GM12864 (cell line): ENCODE measurements around the gene SPATS2.

Experiments
- DNase-seq: peaks from one replicate; pipeline ENCODE4 v3.0.0-alpha.2; 2011; ENCODE audit warnings: low read depth
- H3K4me3 ChIP-seq: 2 replicates; pipeline ENCODE4 v1.5.1; 2011; ENCODE audit warnings: mild to moderate bottlenecking, low read depth, low read length, control low read depth
- CTCF ChIP-seq: IDR thresholded peaks from 2 replicates; pipeline ENCODE4 v1.5.1; 2011; ENCODE audit warnings: low read depth, mild to moderate bottlenecking, moderate library complexity, low read length, control low read depth, inconsistent platforms; ENCODE audit errors: missing control alignments

The SPATS2 gene

DNA sequence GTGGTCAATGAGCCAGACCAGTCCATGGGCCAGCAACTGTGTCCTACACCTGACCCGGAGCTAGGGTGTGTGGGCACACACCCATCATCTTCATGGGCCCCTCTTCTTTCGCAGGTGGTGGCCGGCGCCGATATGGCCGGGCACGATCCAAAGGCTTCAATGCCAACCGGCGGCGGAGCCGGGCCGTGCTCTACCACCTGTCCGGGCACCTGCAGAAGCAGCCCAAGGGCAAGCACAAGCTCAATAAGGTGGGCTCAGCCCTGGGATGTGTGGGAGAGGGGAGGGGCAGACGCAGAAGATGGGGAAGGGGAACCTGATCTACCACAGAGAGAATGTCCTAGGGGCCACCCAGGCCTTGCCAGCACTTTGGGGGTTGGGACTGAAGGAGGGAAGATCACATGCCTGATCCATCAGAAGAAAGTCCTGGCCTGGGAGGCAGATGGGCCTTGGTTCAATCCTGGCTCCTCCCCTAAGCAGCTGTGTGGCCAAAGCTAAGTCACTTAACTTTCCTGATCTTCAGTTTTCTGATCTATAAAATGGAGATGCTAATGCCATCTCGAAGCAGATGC, 175.4 kb downstream of the SPATS2 start:
- no peak for TF ChIP-seq CTCF
- H3K4me3 ChIP-seq = no peak overlapping the region
- DNase-seq = no peak

DNA sequence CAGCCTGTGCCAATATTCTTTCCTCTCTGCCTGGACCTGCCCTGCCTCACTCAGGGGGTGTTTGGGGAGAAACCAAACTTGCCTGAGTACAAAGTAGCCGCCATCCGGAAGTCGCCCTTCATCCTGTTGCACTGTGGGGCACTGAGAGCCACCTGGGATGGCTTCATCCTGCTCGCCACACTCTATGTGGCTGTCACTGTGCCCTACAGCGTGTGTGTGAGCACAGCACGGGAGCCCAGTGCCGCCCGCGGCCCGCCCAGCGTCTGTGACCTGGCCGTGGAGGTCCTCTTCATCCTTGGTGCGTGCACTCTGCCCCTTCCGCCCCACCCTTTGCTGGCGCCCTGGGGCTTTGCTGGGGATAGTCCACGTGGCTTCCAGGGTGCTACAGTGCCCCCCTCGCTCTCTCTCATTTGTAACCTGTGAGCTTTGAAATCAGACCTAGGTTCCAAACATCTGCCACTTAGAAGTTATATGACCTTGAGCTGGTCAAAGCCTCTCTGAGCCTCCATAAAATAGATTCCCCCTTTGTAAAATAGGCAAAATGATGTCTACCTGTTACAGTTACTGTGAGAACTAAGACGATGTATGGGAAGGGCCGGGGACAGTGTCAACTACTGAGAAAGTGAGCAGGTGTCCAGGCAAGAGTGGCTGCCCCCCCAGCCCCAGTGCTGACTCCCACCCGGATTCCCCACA, 176.1 kb downstream of the SPATS2 start:
- DNase-seq = no peak
- no peak for TF ChIP-seq CTCF
- H3K4me3 ChIP-seq = no peak overlapping the region

DNA sequence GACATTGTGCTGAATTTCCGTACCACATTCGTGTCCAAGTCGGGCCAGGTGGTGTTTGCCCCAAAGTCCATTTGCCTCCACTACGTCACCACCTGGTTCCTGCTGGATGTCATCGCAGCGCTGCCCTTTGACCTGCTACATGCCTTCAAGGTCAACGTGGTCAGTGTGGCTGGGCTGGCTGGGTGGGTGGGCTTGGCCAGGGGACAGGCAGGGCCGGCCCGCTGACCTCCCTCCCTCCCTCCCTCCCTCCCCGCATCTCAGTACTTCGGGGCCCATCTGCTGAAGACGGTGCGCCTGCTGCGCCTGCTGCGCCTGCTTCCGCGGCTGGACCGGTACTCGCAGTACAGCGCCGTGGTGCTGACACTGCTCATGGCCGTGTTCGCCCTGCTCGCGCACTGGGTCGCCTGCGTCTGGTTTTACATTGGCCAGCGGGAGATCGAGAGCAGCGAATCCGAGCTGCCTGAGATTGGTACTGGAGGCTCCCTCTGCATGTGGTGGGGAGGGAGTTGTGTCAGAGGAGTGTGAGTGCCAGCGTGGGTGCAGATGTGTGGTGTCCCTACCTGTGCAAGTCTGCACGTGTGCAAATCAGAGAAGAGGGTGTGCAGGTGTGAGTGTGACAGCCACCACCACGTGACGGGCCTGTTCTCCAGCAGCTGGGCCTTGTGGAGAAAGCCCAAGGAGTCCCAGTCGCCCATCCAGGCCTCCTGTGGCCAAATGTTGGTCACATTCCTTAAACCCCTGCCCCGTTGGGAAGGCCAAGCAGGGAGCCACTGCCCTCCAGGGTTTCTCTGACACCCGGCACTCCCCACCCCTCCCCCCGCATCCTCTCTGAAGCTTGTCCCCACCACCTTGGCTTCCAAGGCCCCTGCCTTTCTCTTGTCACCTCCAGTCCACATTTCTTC, 176.9 kb downstream of the SPATS2 start:
- H3K4me3 ChIP-seq = no peak overlapping the region
- no peak for TF ChIP-seq CTCF
- DNase-seq = no peak

GRCh38 chr12:49545815-49546214, 178.6 kb downstream of the SPATS2 start:
- H3K4me3 ChIP-seq = no peak overlapping the region
- no peak for TF ChIP-seq CTCF
- DNase-seq = no peak

DNA sequence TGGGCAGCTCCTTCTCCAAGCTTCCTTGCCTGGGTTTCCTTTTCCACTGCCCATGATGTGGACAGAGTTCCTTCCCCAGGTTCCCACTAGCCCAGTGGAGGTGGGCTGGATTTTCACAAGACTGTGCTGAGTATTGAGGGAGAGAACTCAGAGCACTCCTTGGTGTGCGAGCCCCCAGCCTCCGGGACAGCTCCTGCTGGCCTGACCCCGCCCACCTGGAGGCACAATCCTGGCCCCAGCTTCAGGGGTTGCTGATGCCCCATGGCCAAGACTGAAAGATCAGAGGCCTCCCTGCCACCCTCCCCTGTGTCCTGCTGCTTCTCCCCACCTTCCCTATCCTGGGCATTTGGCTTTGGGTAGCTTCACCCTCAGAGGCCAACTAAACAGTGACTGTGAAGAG, 179.2 kb downstream of the SPATS2 start:
- H3K4me3 ChIP-seq = no peak overlapping the region
- DNase-seq = no peak
- no peak for TF ChIP-seq CTCF

DNA sequence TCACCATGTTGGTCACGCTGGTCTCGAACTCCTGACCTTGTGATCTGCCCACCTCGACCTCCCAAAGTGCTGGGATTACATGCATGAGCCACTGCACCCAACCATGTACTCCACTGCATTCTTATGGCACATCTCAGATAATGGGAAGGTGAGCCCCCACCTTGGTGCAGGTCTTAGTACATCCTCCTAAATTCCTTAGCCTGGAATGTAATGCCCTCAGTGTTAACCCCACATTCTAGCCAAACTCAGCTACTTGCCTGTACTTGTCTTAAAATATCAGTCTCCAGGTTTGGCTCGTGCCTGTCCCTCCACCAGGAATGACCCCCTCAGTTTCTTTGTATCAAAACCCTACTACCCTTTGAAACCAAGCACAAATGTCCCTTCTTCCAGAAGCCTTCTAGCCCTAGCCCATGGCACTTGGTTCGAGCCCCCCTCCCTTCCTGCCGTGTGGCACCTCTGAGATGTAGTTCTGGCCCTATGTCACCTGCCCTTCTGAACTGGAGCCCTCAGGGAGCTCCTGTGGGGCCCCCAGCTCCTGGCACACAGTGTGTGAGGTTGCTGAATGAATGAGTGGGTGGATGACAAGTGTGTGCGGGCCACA, 179.9 kb downstream of the SPATS2 start:
- no peak for DNase-seq
- no peak for TF ChIP-seq CTCF
- no peak overlapping the region for H3K4me3 ChIP-seq
